SIG-M5 (cell line): ENCODE results near the gene ATRNL1.

Experiments used
- DNase-seq: peaks from one replicate; lab custom pipeline; 2025; lab: John Stamatoyannopoulos, UW

The ATRNL1 gene

GRCh38 chr10:115846528-115846927 lies 753.4 kb downstream of the ATRNL1 start:
- no peak for DNase-seq

DNA sequence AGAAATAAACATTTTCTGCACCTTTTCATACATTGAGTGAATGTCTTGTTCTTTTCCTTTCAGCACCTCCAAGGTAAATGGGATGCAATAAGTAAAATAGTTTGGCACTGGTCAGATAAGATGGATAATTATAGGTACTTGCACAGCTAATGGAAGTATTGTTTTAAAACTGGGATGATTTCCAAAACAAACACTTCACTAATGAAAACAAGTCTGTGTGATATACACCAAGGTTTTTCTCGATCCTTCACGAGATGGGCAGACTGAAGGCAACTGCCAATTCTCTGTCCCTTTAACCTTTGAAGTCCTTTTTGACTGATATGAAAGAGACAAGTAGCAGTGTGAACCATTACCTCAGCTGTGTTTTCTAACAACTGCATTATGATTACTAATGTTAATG lies 756.0 kb downstream of the ATRNL1 start:
- DNase-seq = no peak

- DNase-seq = no peak
These were observed 757.5 kb downstream of the ATRNL1 start for GRCh38 chr10:115850666-115851065.

- no peak for DNase-seq
These were observed 758.5 kb downstream of the ATRNL1 start for GRCh38 chr10:115851695-115852094.

- DNase-seq = no peak
These were observed 761.7 kb downstream of the ATRNL1 start for GRCh38 chr10:115854740-115855435.

- DNase-seq = no peak
These were observed 763.4 kb downstream of the ATRNL1 start for GRCh38 chr10:115856580-115856979.

- DNase-seq = no peak
These were observed 764.7 kb downstream of the ATRNL1 start for GRCh38 chr10:115857856-115858255.

DNA sequence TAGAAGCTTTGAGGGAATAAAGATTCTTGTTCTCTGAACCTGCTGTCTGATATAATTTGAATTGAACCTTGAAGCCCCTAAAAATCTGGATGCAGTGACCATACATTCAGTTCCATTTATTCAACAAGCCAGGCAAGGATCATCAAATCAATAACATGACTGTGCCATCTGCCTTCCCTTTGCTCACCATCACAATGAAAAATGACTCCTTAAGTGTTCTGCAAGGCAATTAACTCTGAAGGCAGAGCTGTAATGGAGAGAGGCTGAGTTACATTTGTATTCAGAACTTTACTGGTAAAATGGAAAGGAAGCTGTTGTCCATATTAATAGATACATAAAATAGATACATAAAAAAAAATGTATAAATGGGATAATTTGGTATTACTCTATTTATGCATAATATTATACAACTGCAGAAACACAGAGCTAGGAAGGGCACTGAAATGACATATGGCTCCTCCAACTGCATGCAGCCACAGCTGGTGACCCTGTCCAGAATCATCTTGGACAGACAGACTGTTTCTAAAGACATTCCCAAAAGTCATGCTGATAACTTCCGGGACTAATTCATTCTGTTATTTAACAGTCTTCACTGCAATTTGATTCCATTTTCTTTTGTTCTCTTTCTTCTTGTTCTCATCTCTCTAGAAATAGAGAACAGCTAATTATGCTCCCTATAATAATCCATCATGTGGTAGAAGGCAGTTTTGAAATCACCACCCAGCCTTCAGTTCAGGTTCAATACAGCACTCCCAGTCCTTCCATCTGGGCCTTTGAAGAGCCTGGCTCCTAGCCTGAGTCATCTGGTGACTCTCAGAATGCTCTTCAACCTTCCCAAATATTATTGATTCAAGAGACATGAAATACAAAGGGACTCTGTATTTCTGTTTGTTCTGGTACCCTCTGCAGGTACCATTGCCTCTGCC lies 767.3 kb downstream of the ATRNL1 start:
- no peak for DNase-seq

GRCh38 chr10:115861455-115861854 lies 768.3 kb downstream of the ATRNL1 start:
- no peak for DNase-seq

DNA sequence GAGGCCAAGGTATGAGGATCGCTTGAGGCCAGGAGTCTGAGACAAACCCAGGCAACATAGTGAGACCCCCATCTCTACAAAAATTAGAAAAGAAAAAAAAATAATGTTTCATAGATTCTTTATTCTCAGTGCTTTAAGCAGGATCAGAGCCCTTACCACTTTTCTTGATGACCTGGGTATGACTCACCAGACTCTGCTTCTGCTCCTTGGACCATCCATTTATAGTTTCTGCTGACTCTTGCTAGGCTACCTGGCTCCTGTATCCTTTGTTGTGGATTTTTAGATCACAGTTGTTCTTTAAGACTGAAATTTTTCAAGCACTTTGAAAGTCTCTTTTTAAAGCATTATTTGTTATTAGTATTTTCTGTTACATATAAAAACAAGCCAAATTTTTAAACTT lies 768.7 kb downstream of the ATRNL1 start:
- DNase-seq = no peak

DNA sequence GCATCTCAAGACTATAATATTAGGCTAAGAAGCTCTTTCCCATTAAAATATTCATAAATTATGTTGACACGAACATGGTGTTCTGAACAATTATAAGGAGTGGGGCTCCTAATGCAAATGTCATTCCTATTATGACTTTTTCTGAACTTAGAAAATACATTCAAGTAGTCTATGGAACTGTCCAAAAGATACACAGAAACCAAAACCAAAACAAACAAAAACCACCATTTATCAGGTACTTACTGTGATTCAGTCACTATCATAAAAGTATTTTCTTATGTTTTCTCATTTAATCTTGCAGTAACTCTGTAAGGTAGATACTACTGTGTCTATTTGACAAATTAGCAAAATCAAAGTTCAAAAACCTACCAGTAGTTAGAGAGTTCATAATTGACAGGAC lies 773.0 kb downstream of the ATRNL1 start:
- DNase-seq = no peak

DNA sequence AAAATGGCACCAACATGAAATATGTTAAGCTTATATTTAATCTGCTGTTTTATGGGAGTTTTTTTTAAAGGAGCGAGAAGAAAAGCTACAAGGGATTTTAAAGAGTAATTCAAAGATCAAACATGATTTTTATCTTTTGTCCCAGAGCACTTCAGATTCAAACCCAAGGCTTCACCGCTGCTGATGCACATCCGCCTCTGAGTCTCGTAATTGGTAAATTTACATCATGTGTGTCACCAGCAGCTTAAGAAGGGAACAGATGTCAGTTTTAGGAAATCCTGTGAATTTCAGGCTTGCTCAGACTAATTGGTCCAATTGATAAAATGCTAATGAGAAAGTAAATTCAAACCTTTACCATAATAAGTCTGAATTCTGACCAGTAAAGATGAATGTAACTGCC lies 773.5 kb downstream of the ATRNL1 start:
- DNase-seq = no peak

GRCh38 chr10:115867305-115867704 lies 774.1 kb downstream of the ATRNL1 start:
- DNase-seq = no peak

DNA sequence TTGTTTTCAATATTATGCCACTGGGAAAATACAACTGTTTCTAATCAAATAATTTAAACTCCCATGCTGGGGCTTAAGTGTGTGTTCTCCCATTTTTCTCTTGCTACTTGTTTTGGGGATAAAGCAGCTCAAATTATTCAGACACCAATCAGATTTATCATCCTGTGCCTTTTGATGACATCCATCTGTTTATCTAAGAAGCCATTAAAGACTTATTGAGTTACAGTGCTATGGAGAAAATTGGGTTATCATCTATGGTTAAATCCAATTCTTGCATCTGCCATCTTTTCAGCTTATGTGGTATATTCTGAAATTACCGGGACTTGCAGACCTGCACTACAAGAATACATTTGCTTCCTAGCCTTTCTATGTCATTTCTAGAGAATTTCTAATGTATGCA lies 778.7 kb downstream of the ATRNL1 start:
- DNase-seq = no peak

- DNase-seq = no peak
These were observed 782.0 kb downstream of the ATRNL1 start for GRCh38 chr10:115875172-115875571.

GRCh38 chr10:115879372-115880089 lies 786.4 kb downstream of the ATRNL1 start:
- no peak for DNase-seq

- no peak for DNase-seq
These were observed 788.9 kb downstream of the ATRNL1 start for GRCh38 chr10:115882021-115882420.

DNA sequence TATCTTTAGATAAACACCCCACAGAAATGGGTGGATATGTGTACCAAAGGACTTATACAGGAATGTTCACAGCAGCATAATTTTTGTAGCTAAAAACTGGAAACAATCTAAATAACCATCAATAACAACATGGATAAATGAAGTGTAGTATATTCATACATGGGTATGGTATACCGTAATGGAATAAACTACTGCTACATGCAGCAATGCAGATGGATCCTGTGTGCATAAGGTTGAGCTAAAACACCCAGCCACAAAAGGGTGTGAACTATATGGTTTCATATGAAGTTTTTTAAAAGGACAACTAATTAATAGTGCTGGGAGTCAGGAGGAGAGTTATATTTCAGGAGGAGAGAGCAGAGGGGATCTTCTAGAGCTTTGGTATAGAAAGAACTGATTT lies 790.2 kb downstream of the ATRNL1 start:
- no peak for DNase-seq

DNA sequence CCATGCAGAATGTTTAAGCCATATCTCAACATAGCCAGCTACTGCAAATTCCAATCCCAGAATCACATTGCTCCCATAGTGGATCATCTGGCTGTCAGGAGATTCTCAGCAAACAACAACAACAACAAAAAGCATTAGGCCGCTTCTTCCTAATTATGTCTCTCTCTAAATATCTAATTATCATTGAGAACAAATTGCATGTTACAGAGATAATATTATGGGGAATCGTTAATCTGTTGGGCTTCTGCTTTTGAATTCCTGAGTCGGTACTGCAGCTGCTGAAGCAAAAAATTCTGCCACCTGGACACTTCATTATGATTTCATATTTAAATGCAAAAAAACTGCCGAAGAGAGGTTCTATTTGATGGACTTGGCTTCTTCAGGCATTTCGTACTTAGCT lies 791.2 kb downstream of the ATRNL1 start:
- DNase-seq = no peak

- no peak for DNase-seq
These were observed 802.0 kb downstream of the ATRNL1 start for GRCh38 chr10:115895166-115895565.

DNA sequence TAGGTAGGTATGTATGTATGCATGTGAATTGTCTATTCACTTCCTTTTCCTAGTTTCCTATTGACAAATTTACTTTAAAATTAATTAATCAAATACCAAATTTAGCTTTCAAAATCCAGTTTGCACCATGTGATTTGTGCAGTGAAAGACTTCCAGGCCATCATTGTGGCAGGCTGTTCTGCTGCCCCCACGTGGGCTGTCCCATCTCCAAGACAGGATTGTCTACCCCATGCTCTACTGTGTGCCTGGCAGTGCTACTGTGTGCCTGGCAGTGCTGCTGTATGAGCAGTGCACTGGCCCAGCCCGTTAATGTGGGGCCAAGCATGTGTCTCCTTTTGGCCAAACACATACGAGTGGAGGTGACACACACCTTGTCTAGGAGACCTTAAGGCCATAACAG lies 805.1 kb downstream of the ATRNL1 start:
- no peak for DNase-seq

DNA sequence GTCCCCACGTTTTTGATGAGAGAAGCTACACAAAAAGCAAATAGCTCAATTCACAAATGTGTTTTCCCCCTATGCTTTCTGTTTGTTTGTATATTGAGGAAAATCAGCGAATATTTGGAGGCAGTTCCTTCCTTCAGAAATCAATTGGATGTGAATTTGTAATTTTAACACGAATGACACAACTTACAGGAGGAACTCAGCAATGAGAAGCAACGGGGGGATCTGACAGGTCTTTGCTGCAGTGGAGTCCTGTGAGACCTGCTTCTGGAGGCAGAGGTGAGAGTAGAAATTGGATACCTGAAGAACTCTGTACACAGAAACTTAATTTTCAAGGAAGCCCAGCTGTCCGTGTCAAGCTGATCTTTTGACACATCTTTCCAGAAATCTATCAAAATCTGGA lies 809.4 kb downstream of the ATRNL1 start:
- DNase-seq = no peak

DNA sequence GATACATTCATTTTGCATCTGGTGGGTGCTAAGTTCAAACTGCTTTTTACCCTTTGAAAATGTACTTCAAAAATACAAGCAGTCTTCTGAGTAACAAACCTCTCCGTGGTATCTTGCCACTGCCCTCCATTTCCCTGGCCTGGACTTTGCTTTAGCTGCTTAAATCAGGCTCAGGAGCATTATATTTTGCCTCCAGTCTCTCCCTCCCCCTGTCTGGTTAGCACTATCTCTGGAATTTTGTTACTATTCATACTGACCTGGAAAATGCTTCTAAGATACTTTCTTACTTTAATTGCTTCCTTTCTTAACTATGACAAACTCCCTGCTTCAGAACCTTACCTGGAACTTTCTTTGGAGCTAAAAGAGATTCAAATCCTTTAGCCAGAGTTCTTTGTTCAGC lies 810.0 kb downstream of the ATRNL1 start:
- no peak for DNase-seq
